ENCODE data around the gene AWAT2.
"Not testable (repeated sequence)": the region's sequence is repeated elsewhere in the genome, so short reads cannot be mapped to it uniquely, and the experiment has no call there.

Gene AWAT2

GRCh38 chrX:70041993-70042392 lies 7.7 kb downstream of the AWAT2 start:
- ATAC-seq: no peak

GRCh38 chrX:70039758-70040157 lies 10.0 kb downstream of the AWAT2 start:
- ATAC-seq: no peak

GRCh38 chrX:70038951-70039350 lies 10.8 kb downstream of the AWAT2 start:
- ATAC-seq: no peak

- no peak for ATAC-seq
Observed at GRCh38 chrX:70038515-70038914, 11.2 kb downstream of the AWAT2 start.

GRCh38 chrX:70034646-70035045 lies 15.1 kb downstream of the AWAT2 start:
- ATAC-seq: no peak

- no peak for ATAC-seq
Observed at GRCh38 chrX:70033348-70034051, 16.2 kb downstream of the AWAT2 start.

- ATAC-seq: no peak
Observed at GRCh38 chrX:70032792-70033191, 16.9 kb downstream of the AWAT2 start.

- ATAC-seq: peak in 1 of 2 donors; percentile 17
Observed at GRCh38 chrX:70030301-70030767, 19.4 kb downstream of the AWAT2 start.

GRCh38 chrX:70029863-70030262 lies 19.9 kb downstream of the AWAT2 start:
- ATAC-seq: no peak

- ATAC-seq: no peak
Observed at GRCh38 chrX:70026851-70027200, 22.9 kb downstream of the AWAT2 start.

- no peak for ATAC-seq
Observed at GRCh38 chrX:70026112-70026850, 23.5 kb downstream of the AWAT2 start.

- ATAC-seq: no peak
Observed at GRCh38 chrX:70025464-70025863, 24.3 kb downstream of the AWAT2 start.

GRCh38 chrX:70022616-70023015 lies 27.1 kb downstream of the AWAT2 start:
- no peak for ATAC-seq

- peak in 1 of 2 donors; percentile 27 for ATAC-seq
Observed at GRCh38 chrX:70016513-70016912, 33.2 kb downstream of the AWAT2 start.

GRCh38 chrX:70013466-70014381 lies 36.0 kb downstream of the AWAT2 start:
- no peak for ATAC-seq

GRCh38 chrX:70012756-70013155 lies 37.0 kb downstream of the AWAT2 start:
- ATAC-seq: no peak

GRCh38 chrX:70009970-70010369 lies 39.8 kb downstream of the AWAT2 start:
- no peak for ATAC-seq

GRCh38 chrX:70009049-70009448 lies 40.7 kb downstream of the AWAT2 start:
- ATAC-seq: no peak

GRCh38 chrX:70007946-70008345 lies 41.8 kb downstream of the AWAT2 start:
- ATAC-seq: no peak

- ATAC-seq: no peak
Observed at GRCh38 chrX:70001708-70002341, 47.9 kb downstream of the AWAT2 start.

- ATAC-seq: no peak
Observed at GRCh38 chrX:70001269-70001668, 48.5 kb downstream of the AWAT2 start.

- not testable (repeated sequence) for ATAC-seq
Observed at GRCh38 chrX:69998299-69998698, 51.4 kb downstream of the AWAT2 start.

GRCh38 chrX:69996113-69996468 lies 53.6 kb downstream of the AWAT2 start:
- no peak for ATAC-seq

Data from activated CD4-positive, CD25-positive, alpha-beta regulatory T cell treated with anti-CD3 and anti-CD28 coated beads, Interleukin-2, amount 50 U/mL, for 24 hours (primary cell).